Activated CD4-positive, alpha-beta T cell treated with anti-CD3 and anti-CD28 coated beads, Interleukin-2, Interleukin-4, amounts not matched to agents 100 ng/mL and 50 ng/mL, durations not matched to agents 16 hours and 8 hours (primary cell): ENCODE measurements around the gene TLX2.

Source experiments
- DNase-seq: peaks from one replicate; pipeline ENCODE4 v3.0.0-alpha.2; 2020; ENCODE audit warnings: low spot score

TLX2 gene

GRCh38 chr2:74511104-74511989 is 2.9 kb upstream of the TLX2 start:
- DNase-seq = no peak

GRCh38 chr2:74512744-74513604 is 1.3 kb upstream of the TLX2 start:
- no peak for DNase-seq

GRCh38 chr2:74513605-74514367 is 464 bp upstream of the TLX2 start:
- no peak for DNase-seq

- no peak for DNase-seq
Observed at GRCh38 chr2:74515271-74515980, 1.2 kb downstream of the TLX2 start.

- DNase-seq = peak; percentile 72
Observed at GRCh38 chr2:74515981-74516633, 1.9 kb downstream of the TLX2 start.

- no peak for DNase-seq
Observed at GRCh38 chr2:74516650-74517049, 2.4 kb downstream of the TLX2 start.

GRCh38 chr2:74522516-74522915 is 8.3 kb downstream of the TLX2 start:
- no peak for DNase-seq

GRCh38 chr2:74524005-74524404 is 9.8 kb downstream of the TLX2 start:
- no peak for DNase-seq

- DNase-seq = no peak
Observed at GRCh38 chr2:74524955-74525716, 10.9 kb downstream of the TLX2 start.

- DNase-seq = peak; percentile 52
Observed at GRCh38 chr2:74525717-74526648, 11.7 kb downstream of the TLX2 start, which contains the start of gene DQX1. DQX1 (minus strand) TSS chr2:74526231; CDS start chr2:74525729, 502 bp downstream.

GRCh38 chr2:74526649-74527230 is 12.5 kb downstream of the TLX2 start:
- no peak for DNase-seq

- DNase-seq = no peak
Observed at GRCh38 chr2:74527741-74528140, 13.5 kb downstream of the TLX2 start.

GRCh38 chr2:74528600-74529356 is 14.5 kb downstream of the TLX2 start:
- no peak for DNase-seq

GRCh38 chr2:74529357-74530238 is 15.3 kb downstream of the TLX2 start, which contains the start of the genes AUP1 and HTRA2:
AUP1 (minus strand) TSS chr2:74529706; CDS start chr2:74529629, 77 bp downstream.
HTRA2 (plus strand) TSS chr2:74529933; CDS start chr2:74530007, 74 bp downstream.
- peak; percentile 98 for DNase-seq

- peak; percentile 75 for DNase-seq
Observed at GRCh38 chr2:74530239-74531187, 16.3 kb downstream of the TLX2 start.
